ENCODE measurements around the gene TPCN2.

Gene TPCN2

DNA sequence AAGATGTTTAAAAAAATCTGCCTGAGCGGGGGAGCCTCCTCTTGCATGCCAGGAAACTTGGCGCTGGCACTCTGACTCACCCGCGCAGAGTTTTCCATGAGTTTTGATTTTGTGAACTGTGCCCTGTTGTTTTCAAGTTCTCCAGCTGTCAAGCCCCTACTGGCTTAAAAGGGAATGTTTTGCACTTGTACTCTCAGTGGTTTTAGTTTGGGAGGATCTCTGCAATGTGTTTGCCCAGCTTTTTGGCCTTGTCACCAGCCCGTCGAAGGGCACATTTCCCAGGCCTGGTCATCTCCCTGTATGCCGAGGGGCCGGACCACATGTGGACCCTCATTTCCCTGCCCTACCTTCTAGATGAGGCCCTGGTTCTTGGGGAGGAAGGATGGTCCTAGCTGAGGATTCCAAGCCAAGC lies 47.9 kb upstream of the TPCN2 start:
- Histone ChIP-seq H2BK12ac (ENCODE audit: low read length in 2 of 2) (no peak overlapping the region), H2AFZ (ENCODE audit: low read depth, low read length) (no peak overlapping the region), H4K8ac (ENCODE audit: low read length) (no peak overlapping the region), H3K4me2 (ENCODE audit: low read length, poor library complexity, severe bottlenecking) (no peak overlapping the region), H3K36me3 (ENCODE audit: control insufficient read depth in 1 of 2, insufficient read depth in 2 of 2, low read depth in 1 of 2, low read length in 2 of 2) (peaks cover 31 to 32% of the 10 kb centered on the region in 2 experiments), H2BK5ac (ENCODE audit: low read depth, low read length, poor library complexity, severe bottlenecking) (no peak overlapping the region), H3K18ac (ENCODE audit: low read depth in 1 of 2, low read length in 2 of 2) (no peak overlapping the region), H3K4ac (ENCODE audit: low read depth in 1 of 2, low read length in 2 of 2) (no peak overlapping the region), H4K91ac (ENCODE audit: low read length) (no peak overlapping the region), H2AK5ac (ENCODE audit: low read length, severe bottlenecking) (no peak overlapping the region), H3K14ac (ENCODE audit: low read length in 2 of 2) (no peak overlapping the region), H2BK120ac (ENCODE audit: low read depth, low read length) (no peak overlapping the region), H3K4me3 (ENCODE audit: insufficient read depth in 1 of 2, low read depth in 1 of 2, low read length in 2 of 2) (no peak overlapping the region), H2BK15ac (ENCODE audit: low read depth, poor library complexity, severe bottlenecking) (no peak overlapping the region), H3K79me1 (replicated peaks; ENCODE audit: low read length, poor library complexity, severe bottlenecking) (no peaks in the 10 kb centered on the region), H3K23ac (ENCODE audit: low read length in 2 of 2) (no peak overlapping the region), H3K27ac (ENCODE audit: low read length, poor library complexity, severe bottlenecking) (no peak overlapping the region), H3K4me1 (ENCODE audit: control insufficient read depth, insufficient read depth, low read depth, low read length) (peaks cover 7% of the 10 kb centered on the region), H3K9ac (ENCODE audit: low read length) (peak overlapping the region; percentile 69), H3K27me3 (ENCODE audit: control insufficient read depth in 1 of 2, insufficient read depth in 1 of 2, low read length in 2 of 2) (no peaks in the 10 kb centered on the region), H3K9me3 (ENCODE audit: control insufficient read depth, low read length) (no peaks in the 10 kb centered on the region)
- WGBS = 81% methylated on average over 8 of the region's 8 CpGs
- peak; percentile 73 for DNase-seq

DNA sequence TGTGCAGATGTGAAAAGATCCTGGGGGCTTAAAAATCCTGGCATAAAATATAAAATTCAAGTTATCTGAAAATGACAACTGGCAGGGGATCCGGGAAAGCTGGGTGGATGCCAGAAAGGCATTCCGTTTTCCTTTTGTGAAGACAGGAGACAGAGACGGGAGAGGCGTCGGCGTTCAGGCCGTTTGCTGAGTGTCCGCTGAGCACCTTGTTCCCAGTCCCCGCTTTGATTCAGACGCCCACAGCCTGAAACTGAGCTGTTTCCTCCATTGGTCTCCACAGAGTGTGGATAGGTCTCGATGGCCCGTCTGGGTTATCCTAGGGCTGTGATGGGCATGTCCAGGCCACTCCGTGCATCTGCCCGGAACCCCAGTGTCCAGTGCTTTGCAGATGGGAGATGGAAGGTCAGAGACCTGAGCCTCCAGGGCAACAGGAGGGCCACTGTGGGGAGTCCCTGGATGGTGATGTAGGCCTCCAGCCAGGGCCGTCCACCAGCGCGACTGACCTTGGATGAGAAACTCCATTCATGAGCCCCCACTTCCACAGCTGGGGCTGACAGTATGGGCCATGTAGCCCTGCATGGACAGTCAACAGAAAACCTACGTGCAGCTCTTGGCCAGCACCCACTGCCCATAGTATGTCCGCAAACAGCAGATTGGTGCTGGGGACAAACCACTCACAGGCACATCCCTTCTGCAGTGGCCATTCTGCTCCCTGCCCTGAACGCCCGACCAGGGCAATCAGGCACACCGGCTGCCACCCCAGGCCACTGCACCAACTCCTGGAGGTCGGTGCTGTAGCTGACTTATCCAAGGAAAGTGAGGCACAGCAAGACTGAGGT lies 47.3 kb upstream of the TPCN2 start:
- no peak overlapping the region for H3K4me2 ChIP-seq (ENCODE audit: low read length, poor library complexity, severe bottlenecking)
- H4K91ac ChIP-seq (ENCODE audit: low read length) = no peak overlapping the region
- no peak for DNase-seq
- H2BK5ac ChIP-seq (ENCODE audit: low read depth, low read length, poor library complexity, severe bottlenecking) = no peak overlapping the region
- H2AFZ ChIP-seq (ENCODE audit: low read depth, low read length) = no peak overlapping the region
- peak overlapping the region; percentile 23 for H2BK15ac ChIP-seq (ENCODE audit: low read depth, poor library complexity, severe bottlenecking)
- peak overlapping the region; percentile 39 for H4K8ac ChIP-seq (ENCODE audit: low read length)
- H3K14ac ChIP-seq (ENCODE audit: low read length in 2 of 2) = no peak overlapping the region
- H3K79me1 ChIP-seq (replicated peaks; ENCODE audit: low read length, poor library complexity, severe bottlenecking) = no peaks in the 10 kb centered on the region
- H3K9me3 ChIP-seq (ENCODE audit: control insufficient read depth, low read length) = no peaks in the 10 kb centered on the region
- H2AK5ac ChIP-seq (ENCODE audit: low read length, severe bottlenecking) = no peak overlapping the region
- no peak overlapping the region for H2BK120ac ChIP-seq (ENCODE audit: low read depth, low read length)
- no peak overlapping the region for H3K18ac ChIP-seq (ENCODE audit: low read depth in 1 of 2, low read length in 2 of 2)
- no peak overlapping the region for H3K23ac ChIP-seq (ENCODE audit: low read length in 2 of 2)
- H3K27ac ChIP-seq (ENCODE audit: low read length, poor library complexity, severe bottlenecking) = no peak overlapping the region
- H3K36me3 ChIP-seq (ENCODE audit: control insufficient read depth in 1 of 2, insufficient read depth in 2 of 2, low read depth in 1 of 2, low read length in 2 of 2) = peaks cover 34 to 35% of the 10 kb centered on the region in 2 experiments
- H2BK12ac ChIP-seq (ENCODE audit: low read length in 2 of 2) = no peak overlapping the region
- peak overlapping the region in 1 of 2 experiments; percentile 12 for H3K4ac ChIP-seq (ENCODE audit: low read depth in 1 of 2, low read length in 2 of 2)
- peak overlapping the region; percentile 52 for H3K9ac ChIP-seq (ENCODE audit: low read length)
- H3K27me3 ChIP-seq (ENCODE audit: control insufficient read depth in 1 of 2, insufficient read depth in 1 of 2, low read length in 2 of 2) = no peaks in the 10 kb centered on the region
- peaks cover 7% of the 10 kb centered on the region for H3K4me1 ChIP-seq (ENCODE audit: control insufficient read depth, insufficient read depth, low read depth, low read length)
- 95% methylated on average over 23 of the region's 23 CpGs for WGBS
- H3K4me3 ChIP-seq (ENCODE audit: insufficient read depth in 1 of 2, low read depth in 1 of 2, low read length in 2 of 2) = no peak overlapping the region

DNA sequence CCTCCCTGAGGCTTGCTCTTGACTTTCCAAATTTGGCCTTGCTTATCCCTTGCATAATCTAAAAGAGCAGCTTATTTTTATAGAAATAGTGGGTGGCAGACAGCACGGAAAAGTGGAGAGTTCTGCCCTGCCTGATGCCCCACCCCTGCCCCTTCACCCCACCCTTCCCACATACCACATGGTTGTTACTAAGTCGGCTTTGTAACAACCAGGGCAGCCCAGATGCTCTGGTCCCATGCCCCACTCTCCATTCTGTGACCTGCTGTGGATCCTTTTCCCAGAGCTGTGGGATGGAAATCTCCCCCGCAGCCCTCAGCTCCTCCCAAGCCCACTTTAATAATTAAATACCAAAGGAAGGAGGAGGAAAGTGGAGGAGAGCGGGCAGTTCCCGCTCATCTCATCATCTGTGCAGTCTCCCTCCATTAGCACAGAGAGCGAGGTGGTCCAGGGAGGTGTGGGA lies 46.6 kb upstream of the TPCN2 start:
- Histone ChIP-seq H3K14ac (ENCODE audit: low read length in 2 of 2) (no peak overlapping the region), H3K27me3 (ENCODE audit: control insufficient read depth in 1 of 2, insufficient read depth in 1 of 2, low read length in 2 of 2) (no peaks in the 10 kb centered on the region), H3K79me1 (replicated peaks; ENCODE audit: low read length, poor library complexity, severe bottlenecking) (no peaks in the 10 kb centered on the region), H4K8ac (ENCODE audit: low read length) (no peak overlapping the region), H3K36me3 (ENCODE audit: control insufficient read depth in 1 of 2, insufficient read depth in 2 of 2, low read depth in 1 of 2, low read length in 2 of 2) (peaks cover 35 to 40% of the 10 kb centered on the region in 2 experiments), H2AK5ac (ENCODE audit: low read length, severe bottlenecking) (no peak overlapping the region), H3K27ac (ENCODE audit: low read length, poor library complexity, severe bottlenecking) (no peak overlapping the region), H3K9ac (ENCODE audit: low read length) (peak overlapping the region; percentile 27), H2AFZ (ENCODE audit: low read depth, low read length) (no peak overlapping the region), H3K23ac (ENCODE audit: low read length in 2 of 2) (no peak overlapping the region), H2BK15ac (ENCODE audit: low read depth, poor library complexity, severe bottlenecking) (no peak overlapping the region), H3K4ac (ENCODE audit: low read depth in 1 of 2, low read length in 2 of 2) (no peak overlapping the region), H3K4me3 (ENCODE audit: insufficient read depth in 1 of 2, low read depth in 1 of 2, low read length in 2 of 2) (no peak overlapping the region), H3K4me2 (ENCODE audit: low read length, poor library complexity, severe bottlenecking) (no peak overlapping the region), H3K4me1 (ENCODE audit: control insufficient read depth, insufficient read depth, low read depth, low read length) (peaks cover 7% of the 10 kb centered on the region), H2BK5ac (ENCODE audit: low read depth, low read length, poor library complexity, severe bottlenecking) (no peak overlapping the region), H3K9me3 (ENCODE audit: control insufficient read depth, low read length) (no peaks in the 10 kb centered on the region), H2BK120ac (ENCODE audit: low read depth, low read length) (no peak overlapping the region), H3K18ac (ENCODE audit: low read depth in 1 of 2, low read length in 2 of 2) (no peak overlapping the region), H4K91ac (ENCODE audit: low read length) (no peak overlapping the region), H2BK12ac (ENCODE audit: low read length in 2 of 2) (no peak overlapping the region)
- WGBS = 85% methylated on average over 4 of the region's 6 CpGs
- DNase-seq = no peak

DNA sequence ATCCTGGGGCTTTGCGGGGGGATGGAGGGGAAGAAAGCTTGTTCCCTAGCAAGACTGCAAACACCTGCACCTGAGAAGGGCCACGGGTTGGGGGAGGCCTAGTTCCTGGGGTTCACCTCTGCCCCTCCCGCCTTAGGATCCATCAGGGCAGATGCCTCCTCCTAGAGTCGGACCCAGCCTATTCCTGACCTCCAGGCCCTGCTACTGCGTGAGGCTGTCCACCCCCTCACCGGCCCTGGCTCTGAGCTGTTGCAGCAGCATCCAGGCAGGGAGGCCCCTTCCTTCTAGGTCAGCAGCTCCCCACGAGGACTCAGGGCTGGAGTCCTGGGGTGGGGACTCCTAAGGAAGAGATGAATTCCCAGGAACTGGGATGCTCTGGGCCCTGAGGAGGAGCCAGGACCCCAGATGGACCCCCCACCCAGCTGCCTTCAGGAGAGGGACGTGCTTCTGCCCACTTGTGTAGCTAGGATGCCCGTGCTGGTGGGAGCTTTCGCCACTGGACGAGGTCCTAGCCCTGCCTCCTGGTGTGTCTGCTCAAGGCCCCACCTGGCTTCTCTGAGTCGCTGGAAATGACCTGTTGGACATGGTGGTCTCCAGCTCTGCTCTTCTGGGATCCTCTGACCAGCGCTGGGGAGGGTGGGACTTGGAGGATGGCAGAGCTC lies 46.0 kb upstream of the TPCN2 start:
- no peak overlapping the region for H4K8ac ChIP-seq (ENCODE audit: low read length)
- H4K91ac ChIP-seq (ENCODE audit: low read length) = no peak overlapping the region
- no peak for DNase-seq
- no peaks in the 10 kb centered on the region for H3K9me3 ChIP-seq (ENCODE audit: control insufficient read depth, low read length)
- no peak overlapping the region for H3K14ac ChIP-seq (ENCODE audit: low read length in 2 of 2)
- H3K23ac ChIP-seq (ENCODE audit: low read length in 2 of 2) = no peak overlapping the region
- no peak overlapping the region for H2BK12ac ChIP-seq (ENCODE audit: low read length in 2 of 2)
- no peak overlapping the region for H2BK5ac ChIP-seq (ENCODE audit: low read depth, low read length, poor library complexity, severe bottlenecking)
- H3K18ac ChIP-seq (ENCODE audit: low read depth in 1 of 2, low read length in 2 of 2) = no peak overlapping the region
- no peak overlapping the region for H3K9ac ChIP-seq (ENCODE audit: low read length)
- H3K4ac ChIP-seq (ENCODE audit: low read depth in 1 of 2, low read length in 2 of 2) = no peak overlapping the region
- no peaks in the 10 kb centered on the region for H3K79me1 ChIP-seq (replicated peaks; ENCODE audit: low read length, poor library complexity, severe bottlenecking)
- no peak overlapping the region for H2BK15ac ChIP-seq (ENCODE audit: low read depth, poor library complexity, severe bottlenecking)
- H3K4me2 ChIP-seq (ENCODE audit: low read length, poor library complexity, severe bottlenecking) = no peak overlapping the region
- H3K4me1 ChIP-seq (ENCODE audit: control insufficient read depth, insufficient read depth, low read depth, low read length) = peaks cover 8% of the 10 kb centered on the region
- WGBS = 89% methylated on average over 13 of the region's 13 CpGs
- H2AFZ ChIP-seq (ENCODE audit: low read depth, low read length) = no peak overlapping the region
- H3K4me3 ChIP-seq (ENCODE audit: insufficient read depth in 1 of 2, low read depth in 1 of 2, low read length in 2 of 2) = no peak overlapping the region
- H2AK5ac ChIP-seq (ENCODE audit: low read length, severe bottlenecking) = no peak overlapping the region
- H3K27ac ChIP-seq (ENCODE audit: low read length, poor library complexity, severe bottlenecking) = no peak overlapping the region
- H3K27me3 ChIP-seq (ENCODE audit: control insufficient read depth in 1 of 2, insufficient read depth in 1 of 2, low read length in 2 of 2) = no peaks in the 10 kb centered on the region
- H3K36me3 ChIP-seq (ENCODE audit: control insufficient read depth in 1 of 2, insufficient read depth in 2 of 2, low read depth in 1 of 2, low read length in 2 of 2) = peaks cover 35 to 43% of the 10 kb centered on the region in 2 experiments
- H2BK120ac ChIP-seq (ENCODE audit: low read depth, low read length) = no peak overlapping the region
